H1 (cell line): ENCODE measurements around the gene NSUN7. TPM values are rescaled to one million over a fixed set of nuclear protein-coding genes. Genes with fewer than 3 reads are reported as not detected.

ENCODE experiments used
- CTBP2 ChIP-seq: IDR thresholded peaks from 2 replicates; pipeline ENCODE4 v1.7.0; 2011; ENCODE audit warnings: borderline replicate concordance, mild to moderate bottlenecking, moderate library complexity, mixed read lengths, low read length; ENCODE audit not compliant: insufficient read depth, insufficient read length
- ZNF274 ChIP-seq: IDR thresholded peaks from 2 replicates; pipeline ENCODE4 v1.7.0; 2012; ENCODE audit warnings: low read length, borderline replicate concordance; ENCODE audit errors: extremely low read depth
- polyA plus RNA-seq, 7 experiments: library from polyadenylated mRNA; depleted of rRNA in 3 of 7; stranded (reverse) in 5 of 7; unstranded in 2 of 7; fragments of >200 nt in 5 of 7; fragments of 200-250 nt in 2 of 7; gene quantifications; 1 replicate in 5 of 7; 2 replicates in 1 of 7; 4 replicates in 1 of 7; pipeline versions ENCODE4 v1.2.1 to v1.2.3, GENCODE V29; 2011 to 2013; ENCODE audit warnings: missing spikeins in 2 of 7, mixed read lengths in 2 of 7
- total RNA-seq: library from RNA; stranded (reverse); fragmentation: NEBNext Ultra II Directional; extraction: Animal tissue kit (Norgen Biotek cat#: 25700); gene quantifications from 2 replicates; pipeline ENCODE4 v1.2.1, GENCODE V29; 2021
- TF ChIP-seq, protein P1 (sequence below): fragments of 300-600 bp; sonication (generic); IDR thresholded peaks from 2 replicates; pipeline ENCODE4 v1.7.1; 2012; ENCODE audit warnings: low read length, moderate library complexity, mild to moderate bottlenecking, inconsistent platforms; ENCODE audit not compliant: insufficient replicate concordance

NSUN7 gene
- total and polyA plus RNA-seq, 2 of the 8 experiments (the other 6 are each of a cell fraction or from before 2014, with no cell fraction given) = 8.8 to 24.4 TPM

DNA sequence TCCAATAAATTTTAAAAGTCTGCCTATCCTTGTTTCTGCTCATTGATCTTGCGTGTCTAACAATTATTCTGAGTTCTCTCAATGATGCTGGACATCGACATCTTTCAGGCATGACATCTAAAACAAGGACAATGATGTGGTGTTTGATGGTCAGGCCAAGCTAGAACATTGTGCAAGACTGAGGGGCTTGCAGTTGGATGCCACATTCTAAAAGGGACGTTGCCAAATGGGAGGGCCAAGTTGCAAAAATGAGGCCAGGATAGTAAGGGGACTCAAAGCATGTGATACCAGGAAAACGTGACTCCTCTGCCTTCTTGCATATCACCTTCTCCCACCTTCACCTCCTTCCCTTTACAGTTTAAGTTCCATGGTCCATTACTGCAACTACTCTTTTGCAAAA is 29.4 kb upstream of the NSUN7 start (continued):
- TF ChIP-seq, protein P1, sequence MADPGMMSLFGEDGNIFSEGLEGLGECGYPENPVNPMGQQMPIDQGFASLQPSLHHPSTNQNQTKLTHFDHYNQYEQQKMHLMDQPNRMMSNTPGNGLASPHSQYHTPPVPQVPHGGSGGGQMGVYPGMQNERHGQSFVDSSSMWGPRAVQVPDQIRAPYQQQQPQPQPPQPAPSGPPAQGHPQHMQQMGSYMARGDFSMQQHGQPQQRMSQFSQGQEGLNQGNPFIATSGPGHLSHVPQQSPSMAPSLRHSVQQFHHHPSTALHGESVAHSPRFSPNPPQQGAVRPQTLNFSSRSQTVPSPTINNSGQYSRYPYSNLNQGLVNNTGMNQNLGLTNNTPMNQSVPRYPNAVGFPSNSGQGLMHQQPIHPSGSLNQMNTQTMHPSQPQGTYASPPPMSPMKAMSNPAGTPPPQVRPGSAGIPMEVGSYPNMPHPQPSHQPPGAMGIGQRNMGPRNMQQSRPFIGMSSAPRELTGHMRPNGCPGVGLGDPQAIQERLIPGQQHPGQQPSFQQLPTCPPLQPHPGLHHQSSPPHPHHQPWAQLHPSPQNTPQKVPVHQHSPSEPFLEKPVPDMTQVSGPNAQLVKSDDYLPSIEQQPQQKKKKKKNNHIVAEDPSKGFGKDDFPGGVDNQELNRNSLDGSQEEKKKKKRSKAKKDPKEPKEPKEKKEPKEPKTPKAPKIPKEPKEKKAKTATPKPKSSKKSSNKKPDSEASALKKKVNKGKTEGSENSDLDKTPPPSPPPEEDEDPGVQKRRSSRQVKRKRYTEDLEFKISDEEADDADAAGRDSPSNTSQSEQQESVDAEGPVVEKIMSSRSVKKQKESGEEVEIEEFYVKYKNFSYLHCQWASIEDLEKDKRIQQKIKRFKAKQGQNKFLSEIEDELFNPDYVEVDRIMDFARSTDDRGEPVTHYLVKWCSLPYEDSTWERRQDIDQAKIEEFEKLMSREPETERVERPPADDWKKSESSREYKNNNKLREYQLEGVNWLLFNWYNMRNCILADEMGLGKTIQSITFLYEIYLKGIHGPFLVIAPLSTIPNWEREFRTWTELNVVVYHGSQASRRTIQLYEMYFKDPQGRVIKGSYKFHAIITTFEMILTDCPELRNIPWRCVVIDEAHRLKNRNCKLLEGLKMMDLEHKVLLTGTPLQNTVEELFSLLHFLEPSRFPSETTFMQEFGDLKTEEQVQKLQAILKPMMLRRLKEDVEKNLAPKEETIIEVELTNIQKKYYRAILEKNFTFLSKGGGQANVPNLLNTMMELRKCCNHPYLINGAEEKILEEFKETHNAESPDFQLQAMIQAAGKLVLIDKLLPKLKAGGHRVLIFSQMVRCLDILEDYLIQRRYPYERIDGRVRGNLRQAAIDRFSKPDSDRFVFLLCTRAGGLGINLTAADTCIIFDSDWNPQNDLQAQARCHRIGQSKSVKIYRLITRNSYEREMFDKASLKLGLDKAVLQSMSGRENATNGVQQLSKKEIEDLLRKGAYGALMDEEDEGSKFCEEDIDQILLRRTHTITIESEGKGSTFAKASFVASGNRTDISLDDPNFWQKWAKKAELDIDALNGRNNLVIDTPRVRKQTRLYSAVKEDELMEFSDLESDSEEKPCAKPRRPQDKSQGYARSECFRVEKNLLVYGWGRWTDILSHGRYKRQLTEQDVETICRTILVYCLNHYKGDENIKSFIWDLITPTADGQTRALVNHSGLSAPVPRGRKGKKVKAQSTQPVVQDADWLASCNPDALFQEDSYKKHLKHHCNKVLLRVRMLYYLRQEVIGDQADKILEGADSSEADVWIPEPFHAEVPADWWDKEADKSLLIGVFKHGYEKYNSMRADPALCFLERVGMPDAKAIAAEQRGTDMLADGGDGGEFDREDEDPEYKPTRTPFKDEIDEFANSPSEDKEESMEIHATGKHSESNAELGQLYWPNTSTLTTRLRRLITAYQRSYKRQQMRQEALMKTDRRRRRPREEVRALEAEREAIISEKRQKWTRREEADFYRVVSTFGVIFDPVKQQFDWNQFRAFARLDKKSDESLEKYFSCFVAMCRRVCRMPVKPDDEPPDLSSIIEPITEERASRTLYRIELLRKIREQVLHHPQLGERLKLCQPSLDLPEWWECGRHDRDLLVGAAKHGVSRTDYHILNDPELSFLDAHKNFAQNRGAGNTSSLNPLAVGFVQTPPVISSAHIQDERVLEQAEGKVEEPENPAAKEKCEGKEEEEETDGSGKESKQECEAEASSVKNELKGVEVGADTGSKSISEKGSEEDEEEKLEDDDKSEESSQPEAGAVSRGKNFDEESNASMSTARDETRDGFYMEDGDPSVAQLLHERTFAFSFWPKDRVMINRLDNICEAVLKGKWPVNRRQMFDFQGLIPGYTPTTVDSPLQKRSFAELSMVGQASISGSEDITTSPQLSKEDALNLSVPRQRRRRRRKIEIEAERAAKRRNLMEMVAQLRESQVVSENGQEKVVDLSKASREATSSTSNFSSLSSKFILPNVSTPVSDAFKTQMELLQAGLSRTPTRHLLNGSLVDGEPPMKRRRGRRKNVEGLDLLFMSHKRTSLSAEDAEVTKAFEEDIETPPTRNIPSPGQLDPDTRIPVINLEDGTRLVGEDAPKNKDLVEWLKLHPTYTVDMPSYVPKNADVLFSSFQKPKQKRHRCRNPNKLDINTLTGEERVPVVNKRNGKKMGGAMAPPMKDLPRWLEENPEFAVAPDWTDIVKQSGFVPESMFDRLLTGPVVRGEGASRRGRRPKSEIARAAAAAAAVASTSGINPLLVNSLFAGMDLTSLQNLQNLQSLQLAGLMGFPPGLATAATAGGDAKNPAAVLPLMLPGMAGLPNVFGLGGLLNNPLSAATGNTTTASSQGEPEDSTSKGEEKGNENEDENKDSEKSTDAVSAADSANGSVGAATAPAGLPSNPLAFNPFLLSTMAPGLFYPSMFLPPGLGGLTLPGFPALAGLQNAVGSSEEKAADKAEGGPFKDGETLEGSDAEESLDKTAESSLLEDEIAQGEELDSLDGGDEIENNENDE = no peak
- TF ChIP-seq ZNF274 = no peak
- TF ChIP-seq CTBP2 = no peak
